Mammary microvascular endothelial cell (primary cell): ENCODE measurements around the gene NAGLU. TPM values are rescaled to one million over a fixed set of nuclear protein-coding genes. Genes with fewer than 3 reads are reported as not detected.

Source experiments
- total RNA-seq: library from RNA; depleted of rRNA; stranded (reverse); fragments of >200 nt; gene quantifications from 2 replicates; pipeline ENCODE4 v1.2.3, GENCODE V29; 2015

NAGLU gene
- total RNA-seq: 44.9 and 56.5 TPM in 2 replicates

DNA sequence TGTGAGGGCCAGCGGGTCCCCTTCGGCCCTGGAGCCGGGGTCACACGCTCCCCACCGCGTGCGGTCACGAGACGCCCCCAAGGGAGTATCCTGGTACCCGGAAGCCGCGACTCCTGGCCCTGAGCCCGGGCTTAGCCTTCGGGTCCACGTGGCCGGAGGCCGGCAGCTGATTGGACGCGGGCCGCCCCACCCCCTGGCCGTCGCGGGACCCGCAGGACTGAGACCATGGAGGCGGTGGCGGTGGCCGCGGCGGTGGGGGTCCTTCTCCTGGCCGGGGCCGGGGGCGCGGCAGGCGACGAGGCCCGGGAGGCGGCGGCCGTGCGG lies at the start of gene NAGLU:
Gene NAGLU, plus strand, starts transcription at position 194 of the 324 bp plus-strand sequence. Its CDS starts 32 bp downstream, at position 226.

GRCh38 chr17:42552736-42553135 lies 16.7 kb downstream of the NAGLU start, which contains the start of gene HSD17B1:
HSD17B1 (plus strand) TSS chr17:42552923; CDS start chr17:42552934, 11 bp downstream.

DNA sequence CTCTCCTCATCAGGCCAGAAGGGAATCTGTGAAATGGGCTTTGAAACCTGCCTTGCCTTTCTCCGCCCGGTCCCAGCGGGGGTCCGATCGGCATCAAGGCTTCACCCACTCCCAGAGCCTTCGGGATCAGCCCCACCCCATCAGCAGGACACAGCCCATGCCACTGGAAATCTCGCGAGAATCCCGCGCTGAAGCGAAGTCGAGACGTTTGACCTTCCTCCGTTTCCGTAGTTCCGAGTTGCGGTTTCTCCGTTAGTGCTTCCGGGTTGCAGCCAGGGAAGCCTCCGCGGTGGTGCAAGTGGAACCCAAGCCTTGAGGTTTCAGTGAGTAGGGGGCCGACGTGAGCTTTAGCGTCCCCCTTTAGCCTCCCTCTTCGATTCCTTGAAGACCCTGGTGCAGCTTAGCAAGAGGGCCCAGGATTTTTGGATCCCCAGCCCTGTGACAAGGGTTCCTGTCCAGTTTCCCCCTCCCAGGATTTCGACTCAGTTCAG lies 25.9 kb downstream of the NAGLU start, which contains the start of gene COASY:
Gene COASY, plus strand, starts transcription at position 252 of the 491 bp plus-strand sequence. CDS start 475 bp downstream, outside the sequence.

DNA sequence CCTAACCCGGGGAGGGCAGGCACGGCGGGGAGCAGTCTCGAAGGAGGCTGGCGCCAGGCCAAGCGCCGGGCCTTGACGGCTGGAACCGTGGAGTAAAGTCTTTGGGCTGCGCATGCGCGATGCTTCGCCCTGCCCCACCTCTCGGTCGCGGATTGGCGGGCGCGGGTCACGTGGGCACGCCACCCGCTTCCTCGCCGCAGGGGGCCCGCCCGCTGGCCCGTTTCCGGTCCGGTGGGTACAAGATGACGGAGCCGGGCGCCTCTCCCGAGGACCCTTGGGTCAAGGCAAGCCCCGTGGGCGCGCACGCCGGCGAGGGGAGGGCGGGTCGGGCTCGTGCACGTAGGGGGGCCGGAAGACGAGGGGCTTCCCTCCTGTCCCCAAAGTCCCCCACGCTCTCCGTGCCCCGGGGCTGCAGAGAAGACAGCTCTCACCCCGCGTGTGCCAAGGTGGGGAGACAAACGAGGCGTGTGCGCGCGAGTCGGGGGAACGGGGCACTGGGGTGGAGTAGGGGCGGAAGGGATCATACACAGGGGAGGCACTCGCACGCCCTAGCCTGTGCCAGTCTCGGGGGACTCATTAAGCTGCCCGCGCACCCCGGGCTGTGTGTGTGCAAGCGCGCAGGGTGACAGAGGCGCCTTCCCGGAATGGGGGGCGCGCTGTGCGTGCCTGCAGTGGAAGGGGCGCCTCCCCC lies 31.0 kb downstream of the NAGLU start, which contains the start of gene MLX:
Gene MLX, plus strand, starts transcription at position 218 of the 691 bp plus-strand sequence. Its CDS starts 25 bp downstream, at position 243.

GRCh38 chr17:42577532-42578281 lies 41.7 kb downstream of the NAGLU start, which contains the start of gene PSMC3IP:
PSMC3IP (minus strand) TSS chr17:42577729; CDS start chr17:42577686, 43 bp downstream.

Other genes starting within 250 kb of the NAGLU start
- 12.4 and 16.0 TPM in 2 replicates for gene STAT5A, start 247.7 kb upstream of the NAGLU start, total RNA-seq
- gene STAT3, start 147.8 kb upstream of the NAGLU start, total RNA-seq: 82.8 and 83.5 TPM in 2 replicates
- gene CAVIN1, start 113.0 kb upstream of the NAGLU start, total RNA-seq: 888 and 904 TPM in 2 replicates
- gene ATP6V0A1, start 77.4 kb upstream of the NAGLU start, total RNA-seq: 17.9 and 22.9 TPM in 2 replicates
- 0.05 TPM in 1 of 2 replicates, not detected in the other for gene HSD17B1, start 16.7 kb downstream of the NAGLU start, total RNA-seq
- gene COASY, start 25.9 kb downstream of the NAGLU start, total RNA-seq: 36.2 and 46.4 TPM in 2 replicates
- gene MLX, start 30.9 kb downstream of the NAGLU start, total RNA-seq: 31.0 and 33.3 TPM in 2 replicates
- gene PSMC3IP, start 41.5 kb downstream of the NAGLU start, total RNA-seq: 13.1 and 13.2 TPM in 2 replicates
- gene RETREG3, start 73.1 kb downstream of the NAGLU start, total RNA-seq: 30.9 and 34.6 TPM in 2 replicates
- 104 and 106 TPM in 2 replicates for gene TUBG1, start 73.4 kb downstream of the NAGLU start, total RNA-seq
- 2.6 and 6.4 TPM in 2 replicates for gene TUBG2, start 123.0 kb downstream of the NAGLU start, total RNA-seq
- gene PLEKHH3, start 140.8 kb downstream of the NAGLU start, total RNA-seq: 9.1 and 10.4 TPM in 2 replicates
- gene CCR10, start 145.6 kb downstream of the NAGLU start, total RNA-seq: 2.9 and 9.1 TPM in 2 replicates
- 38.2 and 40.8 TPM in 2 replicates for gene CNTNAP1, start 146.3 kb downstream of the NAGLU start, total RNA-seq
- 9.0 and 13.3 TPM in 2 replicates for gene EZH1, start 208.8 kb downstream of the NAGLU start, total RNA-seq
- 9.6 and 14.4 TPM in 2 replicates for gene RAMP2, start 225.0 kb downstream of the NAGLU start, total RNA-seq
- 70.7 and 88.0 TPM in 2 replicates for gene VPS25, start 237.2 kb downstream of the NAGLU start, total RNA-seq
- 2.9 and 3.7 TPM in 2 replicates for gene WNK4, start 244.4 kb downstream of the NAGLU start, total RNA-seq